Neural crest cell (in vitro differentiated cells): ENCODE measurements around the gene PPL. TPM values are rescaled to one million over a fixed set of nuclear protein-coding genes. Genes with fewer than 3 reads are reported as not detected.

Experiments used
- DNase-seq: peaks from one replicate; pipeline ENCODE4 v3.0.0; 2021; ENCODE audit warnings: low read depth, mixed read lengths, low spot score
- H3K27ac Mint-ChIP-seq: one replicate; pipeline ENCODE4 v1.8.0; 2021; ENCODE audit warnings: mild to moderate bottlenecking, mixed read lengths; ENCODE audit not compliant: unreplicated experiment
- H3K27me3 Mint-ChIP-seq: 2 replicates; pipeline ENCODE4 v1.8.0; 2021; ENCODE audit warnings: low read depth, mild to moderate bottlenecking, mixed read lengths
- H3K36me3 Mint-ChIP-seq: 2 replicates; pipeline ENCODE4 v1.8.0; 2021; ENCODE audit warnings: low read depth, mild to moderate bottlenecking, mixed read lengths
- H3K4me1 Mint-ChIP-seq: 2 replicates; pipeline ENCODE4 v1.8.0; 2021; ENCODE audit warnings: mixed read lengths
- H3K4me3 Mint-ChIP-seq: one replicate; pipeline ENCODE4 v1.8.0; 2021; ENCODE audit warnings: mild to moderate bottlenecking, mixed read lengths
- H3K9me3 Mint-ChIP-seq: 2 replicates; pipeline ENCODE4 v1.8.0; 2021; ENCODE audit warnings: mixed read lengths
- total RNA-seq: library from RNA; stranded (reverse); gene quantifications from 2 replicates; pipeline ENCODE4 v1.2.1, GENCODE V29; 2021
- TF ChIP-seq, protein P1 (sequence below): fragments of 200-600 bp; sonication (generic); conservative IDR thresholded peaks from 2 replicates; pipeline ENCODE4 v1.5.0; 2021; ENCODE audit warnings: antibody characterized with exemption, mild to moderate bottlenecking

Gene PPL
- total RNA-seq, 1 donor from 2014 or later: 0.26 TPM

DNA sequence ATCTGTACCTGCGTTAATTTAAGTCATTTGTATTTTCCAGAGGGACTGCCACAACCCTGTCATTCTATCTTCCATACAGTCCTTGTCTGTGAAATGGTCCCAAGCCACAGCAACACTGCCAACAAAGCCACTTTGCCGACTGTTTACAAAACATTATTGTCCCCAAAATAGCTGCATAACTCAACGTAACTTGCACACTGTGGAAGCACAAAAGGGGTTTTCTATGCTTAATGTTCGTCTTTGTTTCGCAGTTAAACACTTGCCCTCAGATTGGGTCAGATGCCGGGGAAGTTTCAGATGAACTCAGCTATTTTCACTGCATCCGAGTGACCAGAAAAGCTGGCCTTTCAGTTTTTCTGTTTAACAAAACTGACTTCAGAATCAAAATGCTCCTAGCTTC lies 25.8 kb upstream of the PPL start:
- no peaks in the 10 kb centered on the region for H3K36me3 Mint-ChIP-seq
- no peaks in the 10 kb centered on the region for H3K9me3 Mint-ChIP-seq
- no peak for DNase-seq
- no peak overlapping the region for H3K4me3 Mint-ChIP-seq
- H3K27me3 Mint-ChIP-seq: peaks cover 23% of the 10 kb centered on the region
- TF ChIP-seq, protein P1, sequence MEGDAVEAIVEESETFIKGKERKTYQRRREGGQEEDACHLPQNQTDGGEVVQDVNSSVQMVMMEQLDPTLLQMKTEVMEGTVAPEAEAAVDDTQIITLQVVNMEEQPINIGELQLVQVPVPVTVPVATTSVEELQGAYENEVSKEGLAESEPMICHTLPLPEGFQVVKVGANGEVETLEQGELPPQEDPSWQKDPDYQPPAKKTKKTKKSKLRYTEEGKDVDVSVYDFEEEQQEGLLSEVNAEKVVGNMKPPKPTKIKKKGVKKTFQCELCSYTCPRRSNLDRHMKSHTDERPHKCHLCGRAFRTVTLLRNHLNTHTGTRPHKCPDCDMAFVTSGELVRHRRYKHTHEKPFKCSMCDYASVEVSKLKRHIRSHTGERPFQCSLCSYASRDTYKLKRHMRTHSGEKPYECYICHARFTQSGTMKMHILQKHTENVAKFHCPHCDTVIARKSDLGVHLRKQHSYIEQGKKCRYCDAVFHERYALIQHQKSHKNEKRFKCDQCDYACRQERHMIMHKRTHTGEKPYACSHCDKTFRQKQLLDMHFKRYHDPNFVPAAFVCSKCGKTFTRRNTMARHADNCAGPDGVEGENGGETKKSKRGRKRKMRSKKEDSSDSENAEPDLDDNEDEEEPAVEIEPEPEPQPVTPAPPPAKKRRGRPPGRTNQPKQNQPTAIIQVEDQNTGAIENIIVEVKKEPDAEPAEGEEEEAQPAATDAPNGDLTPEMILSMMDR: no peak
- peaks cover 20% of the 10 kb centered on the region for H3K4me1 Mint-ChIP-seq
- H3K27ac Mint-ChIP-seq: no peak overlapping the region

DNA sequence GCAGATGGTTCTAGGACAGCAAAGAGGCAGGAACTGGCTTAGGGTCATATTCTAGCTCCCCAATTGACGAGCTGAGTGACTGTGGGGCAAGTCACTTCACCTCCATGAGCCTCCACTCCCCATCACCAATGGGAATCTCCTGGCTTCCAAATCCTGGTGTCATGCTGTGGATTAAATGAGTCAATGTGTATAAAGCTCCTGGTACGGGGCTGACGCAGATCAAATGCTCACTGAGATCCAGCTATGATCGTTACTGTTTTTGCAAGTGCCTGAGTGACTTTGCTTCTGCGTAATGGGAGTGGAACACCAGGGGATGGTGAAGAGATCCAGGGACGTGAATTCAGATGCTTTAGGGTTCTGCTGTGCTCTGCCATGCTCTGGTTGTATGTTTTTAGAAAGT lies 23.6 kb upstream of the PPL start:
- no peak for DNase-seq
- peaks cover 30% of the 10 kb centered on the region for H3K4me1 Mint-ChIP-seq
- TF ChIP-seq, protein P1: no peak
- no peaks in the 10 kb centered on the region for H3K9me3 Mint-ChIP-seq
- H3K36me3 Mint-ChIP-seq: no peaks in the 10 kb centered on the region
- peaks cover 35% of the 10 kb centered on the region for H3K27me3 Mint-ChIP-seq
- no peak overlapping the region for H3K27ac Mint-ChIP-seq
- H3K4me3 Mint-ChIP-seq: no peak overlapping the region

DNA sequence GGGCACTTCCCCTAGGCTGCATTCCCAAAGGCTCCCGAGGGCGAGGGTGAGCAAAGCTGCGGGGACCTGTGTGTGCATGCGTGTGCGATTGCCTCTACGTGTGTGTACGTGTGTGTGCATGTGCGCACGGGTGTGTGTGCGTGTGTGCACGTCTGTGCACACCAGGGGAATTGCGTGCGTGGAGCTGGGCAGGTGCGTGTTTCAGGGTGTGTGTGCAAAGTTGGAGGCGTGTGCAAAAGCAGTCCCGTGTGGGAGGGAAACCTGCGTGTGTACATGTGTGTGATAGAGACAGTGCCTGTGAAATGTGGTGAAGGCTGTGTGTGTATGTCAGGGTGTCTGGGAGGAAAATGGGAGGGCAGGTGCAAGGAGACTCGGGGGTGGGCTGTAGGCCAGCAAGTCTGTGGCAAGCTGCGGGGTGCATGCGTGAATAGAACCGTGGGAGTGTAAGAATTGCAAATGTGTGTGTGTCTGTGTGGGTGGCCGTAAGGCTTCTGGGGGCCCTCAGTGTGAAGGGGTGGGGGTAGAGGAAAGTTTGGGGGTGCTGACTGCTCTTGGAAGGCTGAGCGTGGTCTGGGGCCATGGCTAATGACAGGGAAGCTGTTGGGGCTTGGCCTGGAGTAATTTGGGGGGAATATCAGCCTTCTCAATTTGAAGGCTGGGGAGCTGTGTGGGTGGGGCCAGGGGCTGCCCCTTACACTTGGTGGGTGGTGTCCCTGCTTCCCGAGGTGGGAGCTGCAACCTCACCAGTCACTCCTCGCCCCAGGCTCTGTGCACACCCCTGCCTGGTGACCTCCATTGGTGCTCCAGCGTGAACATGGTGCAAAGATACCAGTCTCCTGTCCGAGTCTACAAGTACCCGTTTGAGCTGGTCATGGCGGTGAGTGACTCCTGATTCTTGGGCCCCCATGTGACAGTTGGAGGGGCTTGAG lies 21.8 kb upstream of the PPL start:
- H3K9me3 Mint-ChIP-seq: no peaks in the 10 kb centered on the region
- H3K4me3 Mint-ChIP-seq: peak overlapping the region; percentile 82
- H3K27me3 Mint-ChIP-seq: peaks cover 35% of the 10 kb centered on the region
- no peak for DNase-seq
- H3K27ac Mint-ChIP-seq: peak overlapping the region; percentile 27
- no peaks in the 10 kb centered on the region for H3K36me3 Mint-ChIP-seq
- TF ChIP-seq, protein P1: no peak
- H3K4me1 Mint-ChIP-seq: peaks cover 30% of the 10 kb centered on the region

DNA sequence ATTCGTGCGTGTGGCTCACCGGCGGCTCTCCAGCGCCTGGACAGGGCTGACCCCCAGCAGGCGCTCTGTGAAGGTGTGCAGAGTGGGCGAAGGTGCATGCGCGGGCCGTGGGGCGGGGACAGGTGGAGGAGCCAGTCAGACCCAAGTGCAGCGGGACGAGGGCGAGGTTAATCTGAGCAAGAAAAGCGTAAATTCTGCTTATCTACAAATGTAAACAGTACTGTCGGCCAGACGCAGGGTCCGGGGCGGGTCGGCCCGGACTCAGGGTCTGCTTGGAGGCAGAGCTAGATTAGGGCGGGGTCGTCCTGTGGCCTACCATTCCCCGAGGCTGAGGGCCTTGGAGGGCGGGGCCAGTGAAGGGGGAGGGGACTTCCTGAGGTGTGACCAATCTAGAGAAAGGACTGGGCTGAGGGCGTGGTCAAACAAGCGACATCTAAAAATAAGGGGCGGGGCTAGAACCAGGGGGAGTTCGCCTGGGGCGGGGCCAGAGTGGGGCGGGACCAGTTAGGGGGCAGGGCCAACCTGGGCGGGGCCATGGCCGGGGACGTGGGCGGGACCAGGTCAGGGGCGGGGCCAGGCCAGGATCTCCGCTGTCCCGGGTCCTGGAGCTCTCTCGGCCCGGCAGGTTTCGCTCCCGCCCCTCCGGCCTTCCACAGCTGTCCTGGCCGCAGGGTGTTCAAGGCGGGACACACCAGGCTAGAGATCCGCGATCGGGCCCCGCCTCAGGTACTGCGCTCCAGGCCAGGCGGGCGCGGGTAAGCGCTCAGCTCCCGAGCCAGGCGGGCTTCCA lies 21.0 kb upstream of the PPL start, which contains the start of gene SEC14L5:
TSS of gene SEC14L5 (plus strand) at position 611 of the 790 bp plus-strand sequence. CDS start 994 bp downstream, outside the sequence.
- TF ChIP-seq, protein P1: no peak
- Mint-ChIP-seq H3K36me3 (no peaks in the 10 kb centered on the region), H3K27me3 (peaks cover 39% of the 10 kb centered on the region), H3K4me1 (peaks cover 25% of the 10 kb centered on the region), H3K27ac (peak within 1 kb of the TSS; percentile 27), H3K4me3 (peak within 1 kb of the TSS; percentile 82), H3K9me3 (no peaks in the 10 kb centered on the region)
- DNase-seq: peak; percentile 97

DNA sequence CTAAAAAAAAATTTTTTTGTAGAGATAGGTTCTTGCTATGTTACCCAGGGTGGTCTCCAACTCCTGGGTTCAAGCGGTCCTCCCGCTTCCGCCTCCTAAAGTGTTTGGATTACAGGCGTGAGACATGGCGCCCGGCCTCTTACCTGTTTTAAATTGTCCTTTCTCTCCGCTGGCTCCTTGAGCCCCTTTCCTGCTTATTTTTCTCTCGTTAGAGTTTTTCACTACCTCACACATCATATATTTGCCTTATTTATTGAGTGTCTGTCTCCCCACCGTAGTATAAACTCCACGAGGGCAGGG lies 20.4 kb upstream of the PPL start:
- no peak for DNase-seq

More for the DNA sequence above, 20.4 kb upstream of the PPL start:
- H3K27me3 Mint-ChIP-seq: peaks cover 39% of the 10 kb centered on the region
- TF ChIP-seq, protein P1: no peak
- peaks cover 20% of the 10 kb centered on the region for H3K4me1 Mint-ChIP-seq
- no peaks in the 10 kb centered on the region for H3K9me3 Mint-ChIP-seq
- H3K27ac Mint-ChIP-seq: no peak overlapping the region
- H3K36me3 Mint-ChIP-seq: no peaks in the 10 kb centered on the region
- peak overlapping the region; percentile 82 for H3K4me3 Mint-ChIP-seq
